HG03575 (cell line): Measurements from ENCODE around the gene TNFAIP2.

ENCODE experiments used
- ATAC-seq: cut with Tn5 transposase; IDR thresholded peaks from one replicate; pipeline ENCODE4 v1.9.1; 2021; ENCODE audit not compliant: unreplicated experiment, insufficient number of reproducible peaks, low FRiP score; ENCODE audit errors: extremely low read depth

TNFAIP2 gene

DNA sequence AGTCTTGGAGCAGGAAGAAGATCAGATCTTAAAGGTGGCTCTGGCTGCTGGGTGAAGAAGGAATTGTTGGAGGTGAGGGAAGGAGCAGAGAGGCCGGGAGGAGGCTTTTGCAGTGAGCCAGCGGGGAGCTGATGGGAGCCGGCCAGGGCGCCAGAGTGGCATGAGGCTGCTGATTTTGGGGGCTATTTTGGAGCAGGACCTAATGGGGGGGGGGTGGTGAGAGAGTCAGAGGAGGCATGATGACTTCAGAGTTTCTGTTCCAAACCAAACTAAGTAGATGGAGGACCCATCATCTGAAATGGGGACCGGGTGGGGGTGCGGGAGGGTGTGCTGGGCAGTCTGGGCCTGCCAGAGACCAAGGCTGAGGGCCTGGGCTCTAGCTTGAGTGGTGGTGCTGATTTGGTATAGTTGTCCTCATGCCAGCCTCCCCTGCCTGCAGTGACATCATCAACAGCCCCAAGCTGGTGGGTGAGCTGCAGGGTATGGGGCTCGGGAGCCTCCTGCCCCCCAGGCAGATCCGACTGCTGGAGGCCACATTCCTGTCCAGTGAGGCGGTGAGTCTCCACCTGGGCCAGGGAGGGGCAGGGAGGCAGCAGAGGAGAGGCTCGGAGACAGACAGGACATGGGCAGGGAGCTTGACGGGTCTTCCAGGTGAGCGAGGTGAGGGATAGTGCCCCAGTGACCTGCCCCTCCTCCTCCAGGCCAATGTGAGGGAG is 6.2 kb downstream of the TNFAIP2 start:
- ATAC-seq: no peak

DNA sequence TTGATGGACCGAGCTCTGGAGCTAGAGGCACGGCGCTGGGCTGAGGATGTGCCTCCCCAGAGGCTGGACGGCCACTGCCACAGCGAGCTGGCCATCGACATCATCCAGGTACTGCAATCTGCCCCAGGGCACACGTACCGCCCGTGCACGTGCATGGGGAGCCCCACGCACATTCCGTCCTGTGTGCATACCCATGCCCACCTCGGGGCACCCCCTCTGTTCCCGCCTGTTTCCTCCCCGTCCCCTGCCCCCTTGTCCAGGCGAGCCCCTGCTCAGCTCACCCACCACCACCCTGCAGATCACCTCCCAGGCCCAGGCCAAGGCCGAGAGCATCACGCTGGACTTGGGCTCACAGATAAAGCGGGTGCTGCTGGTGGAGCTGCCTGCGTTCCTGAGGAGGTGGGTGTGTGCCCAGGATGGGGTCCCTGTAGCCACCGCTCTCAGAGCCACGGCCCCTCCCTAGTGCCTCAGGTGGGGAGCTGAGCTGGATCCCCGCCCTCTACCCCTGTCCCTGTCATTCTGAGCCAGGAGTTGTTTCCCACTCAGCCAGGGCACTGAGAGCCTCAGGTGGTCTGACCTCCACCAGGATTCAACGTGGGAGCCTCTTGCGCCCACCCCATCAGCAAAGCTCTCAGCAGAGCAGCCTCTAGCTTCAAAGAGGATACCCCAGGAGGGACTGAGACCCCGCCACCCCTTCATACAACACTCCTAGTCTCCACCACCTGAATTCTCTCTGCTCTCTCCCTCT is 6.9 kb downstream of the TNFAIP2 start:
- ATAC-seq: no peak

DNA sequence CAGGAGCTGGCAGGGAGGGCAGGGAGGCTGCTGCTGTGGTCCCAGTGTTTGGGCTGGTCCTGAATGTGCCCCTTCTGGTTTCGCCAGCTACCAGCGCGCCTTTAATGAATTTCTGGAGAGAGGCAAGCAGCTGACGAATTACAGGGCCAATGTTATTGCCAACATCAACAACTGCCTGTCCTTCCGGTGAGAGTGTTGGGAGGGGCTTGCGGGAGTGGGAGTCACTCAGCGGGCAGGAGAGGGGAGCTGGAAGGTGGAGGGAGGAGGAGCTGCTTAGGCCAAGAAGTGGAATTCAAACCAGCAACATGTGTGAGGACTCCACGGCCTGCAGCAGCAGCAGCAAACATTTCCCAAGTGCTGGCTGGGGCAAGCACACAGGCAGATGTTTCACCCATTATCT is 7.7 kb downstream of the TNFAIP2 start:
- ATAC-seq: no peak

DNA sequence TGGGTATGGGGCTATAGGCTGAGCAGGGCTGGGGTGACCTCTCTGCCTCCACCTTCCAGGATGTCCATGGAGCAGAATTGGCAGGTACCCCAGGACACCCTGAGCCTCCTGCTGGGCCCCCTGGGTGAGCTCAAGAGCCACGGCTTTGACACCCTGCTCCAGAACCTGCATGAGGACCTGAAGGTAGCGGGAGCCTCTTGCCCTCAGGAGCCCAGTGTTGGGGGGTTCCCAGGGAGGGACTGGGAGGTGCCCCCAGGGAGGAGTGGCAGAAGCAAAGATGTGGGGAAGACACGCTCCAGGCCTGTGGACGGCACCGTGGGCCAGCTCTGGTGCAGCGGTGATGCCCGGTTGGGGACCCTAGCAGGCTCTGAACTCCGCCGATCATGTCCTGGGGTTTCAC is 8.3 kb downstream of the TNFAIP2 start:
- ATAC-seq: no peak

DNA sequence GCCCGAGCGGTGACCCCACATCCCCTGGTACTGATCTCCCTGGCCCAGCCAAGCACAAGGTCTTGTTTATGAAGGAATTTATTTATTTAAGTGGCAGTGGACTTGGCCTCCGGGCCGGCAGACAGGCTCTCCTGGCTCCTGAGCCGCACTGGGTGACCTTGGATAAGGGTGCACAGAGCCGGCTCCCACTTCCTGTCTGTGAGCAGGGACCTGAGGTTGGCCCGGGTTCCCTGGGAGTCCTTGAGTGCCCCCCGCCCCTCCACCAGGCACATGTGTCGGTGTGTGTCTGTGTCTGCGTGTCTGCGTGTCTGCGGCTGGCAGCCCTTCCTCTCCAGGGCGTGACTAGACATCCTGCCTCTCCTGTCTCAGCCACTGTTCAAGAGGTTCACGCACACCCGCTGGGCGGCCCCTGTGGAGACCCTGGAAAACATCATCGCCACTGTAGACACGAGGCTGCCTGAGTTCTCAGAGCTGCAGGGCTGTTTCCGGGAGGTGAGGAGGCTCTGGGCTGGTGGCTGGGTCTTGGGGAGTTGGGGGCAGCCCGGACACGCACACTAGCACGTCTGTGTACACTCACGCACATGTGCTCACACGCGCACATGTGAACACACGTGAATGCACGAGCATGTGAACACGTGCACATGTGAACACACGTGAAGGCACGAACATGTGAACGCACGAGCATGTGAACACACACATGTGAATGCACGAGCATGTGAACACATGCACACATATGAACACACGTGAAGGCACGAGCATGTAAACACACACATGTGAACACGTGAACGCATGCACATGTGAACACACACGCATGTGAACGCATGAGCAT is 9.3 kb downstream of the TNFAIP2 start:
- no peak for ATAC-seq

DNA sequence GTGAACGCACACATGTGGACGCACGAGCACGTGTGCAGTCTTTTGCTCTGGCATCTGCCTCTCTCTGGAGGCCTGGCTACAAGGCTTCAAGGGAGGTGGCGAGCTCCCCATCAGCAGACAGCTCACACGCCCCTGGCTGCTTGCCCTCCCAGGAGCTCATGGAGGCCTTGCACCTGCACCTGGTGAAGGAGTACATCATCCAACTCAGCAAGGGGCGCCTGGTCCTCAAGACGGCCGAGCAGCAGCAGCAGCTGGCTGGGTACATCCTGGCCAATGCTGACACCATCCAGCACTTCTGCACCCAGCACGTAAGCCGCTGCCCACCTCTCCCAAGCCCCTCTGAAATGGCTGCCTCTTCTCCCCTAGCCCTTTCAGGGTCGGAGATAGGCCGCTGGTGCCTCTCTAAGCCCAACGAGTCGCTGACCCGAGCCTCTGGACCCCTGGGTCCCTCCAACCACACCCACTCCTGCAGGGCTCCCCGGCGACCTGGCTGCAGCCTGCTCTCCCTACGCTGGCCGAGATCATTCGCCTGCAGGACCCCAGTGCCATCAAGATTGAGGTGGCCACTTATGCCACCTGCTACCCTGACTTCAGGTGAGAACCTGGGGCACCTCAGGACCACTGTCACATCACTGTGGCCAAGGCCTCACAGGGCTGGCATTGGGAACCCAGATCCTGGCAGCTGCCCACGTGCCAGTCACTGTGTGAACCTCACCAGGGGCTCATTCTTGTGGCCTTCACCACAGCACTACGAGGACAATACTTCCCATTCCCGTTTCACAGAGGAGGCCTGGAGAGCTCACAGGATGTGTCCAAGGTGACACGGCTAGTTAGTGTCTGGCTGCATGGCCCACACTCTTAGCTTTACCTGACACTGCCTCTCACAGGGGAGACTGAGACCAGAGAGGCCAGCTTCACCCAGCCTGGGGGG is 10.2 kb downstream of the TNFAIP2 start:
- ATAC-seq: no peak

DNA sequence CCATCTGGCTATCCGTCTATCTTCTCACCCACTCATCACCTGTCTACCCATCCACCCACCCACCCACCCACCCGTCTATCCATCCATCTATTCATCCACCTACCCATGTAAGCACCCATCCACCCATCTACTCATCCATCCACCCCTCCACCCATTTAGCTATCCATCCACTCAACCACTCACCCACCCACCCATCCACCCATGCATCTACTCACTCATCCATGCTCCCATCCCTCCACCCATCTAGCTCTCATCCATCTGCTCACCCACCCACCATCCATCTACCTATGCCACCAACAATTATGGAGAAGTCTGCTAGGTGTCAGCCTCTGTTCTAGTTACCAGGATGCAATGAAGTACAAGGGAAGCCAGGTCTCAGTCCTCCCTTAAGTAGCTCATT is 11.1 kb downstream of the TNFAIP2 start:
- no peak for ATAC-seq

DNA sequence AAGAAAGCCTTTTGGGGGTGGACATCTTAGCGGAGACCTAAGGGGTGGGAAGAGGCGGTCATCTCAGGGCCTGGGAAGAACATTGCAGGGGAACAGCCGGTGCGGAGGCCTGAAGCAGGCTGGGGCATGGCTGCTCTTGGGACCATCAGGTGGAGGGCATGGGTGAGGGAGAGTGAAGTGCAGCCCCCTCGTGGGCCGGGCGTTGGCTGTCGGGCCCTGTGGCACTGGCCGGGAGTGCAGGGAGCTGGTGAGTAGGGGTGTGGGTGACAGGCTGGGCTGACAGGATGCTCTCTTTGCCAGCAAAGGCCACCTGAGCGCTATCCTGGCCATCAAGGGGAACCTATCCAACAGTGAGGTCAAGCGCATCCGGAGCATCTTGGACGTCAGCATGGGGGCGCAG is 11.7 kb downstream of the TNFAIP2 start:
- ATAC-seq: no peak

DNA sequence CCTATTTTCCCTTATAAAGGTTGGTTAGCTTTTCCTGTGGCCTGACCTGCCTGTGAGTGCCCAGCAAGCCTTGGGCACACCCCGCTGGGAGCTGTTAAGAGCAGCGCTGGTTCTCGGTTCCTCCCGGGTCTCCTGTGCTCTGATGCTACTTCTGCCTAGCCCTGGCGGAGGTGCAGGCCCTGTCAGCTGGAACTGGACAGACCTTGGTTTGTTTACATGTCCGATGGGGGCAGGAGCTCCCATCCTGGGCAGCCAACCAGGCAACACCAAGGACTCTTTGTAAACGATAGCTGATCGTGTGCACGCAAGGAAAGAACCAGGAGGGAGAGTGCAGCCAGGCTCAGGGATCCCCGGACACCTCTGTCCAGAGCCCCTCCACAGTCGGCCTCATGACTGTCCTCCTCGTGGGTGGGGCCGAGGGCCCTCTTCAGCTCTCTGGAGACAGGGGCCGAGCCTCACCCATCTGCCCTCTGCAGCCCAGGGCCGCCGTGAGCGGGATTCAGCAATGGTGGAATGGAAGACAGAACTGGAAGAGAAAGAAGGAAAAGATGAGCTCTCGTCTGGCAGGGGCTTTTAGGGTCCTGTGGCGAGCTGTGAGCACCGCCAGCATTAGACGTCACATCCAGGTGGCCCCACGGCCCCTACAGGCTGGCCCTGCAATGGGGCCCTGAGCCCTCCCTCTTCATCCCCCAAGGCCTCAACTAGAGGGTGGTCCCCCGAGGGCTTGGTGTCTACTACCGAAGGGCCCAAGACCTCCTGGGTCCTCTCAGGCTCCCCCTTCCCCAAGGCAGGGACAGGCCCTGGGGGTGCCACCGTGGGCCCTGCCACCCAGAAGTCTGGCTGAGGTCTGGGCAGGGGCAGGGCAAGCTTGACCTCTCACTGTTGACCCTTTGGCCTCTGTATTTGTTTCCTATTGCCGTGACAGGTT is 12.3 kb downstream of the TNFAIP2 start:
- no peak for ATAC-seq

DNA sequence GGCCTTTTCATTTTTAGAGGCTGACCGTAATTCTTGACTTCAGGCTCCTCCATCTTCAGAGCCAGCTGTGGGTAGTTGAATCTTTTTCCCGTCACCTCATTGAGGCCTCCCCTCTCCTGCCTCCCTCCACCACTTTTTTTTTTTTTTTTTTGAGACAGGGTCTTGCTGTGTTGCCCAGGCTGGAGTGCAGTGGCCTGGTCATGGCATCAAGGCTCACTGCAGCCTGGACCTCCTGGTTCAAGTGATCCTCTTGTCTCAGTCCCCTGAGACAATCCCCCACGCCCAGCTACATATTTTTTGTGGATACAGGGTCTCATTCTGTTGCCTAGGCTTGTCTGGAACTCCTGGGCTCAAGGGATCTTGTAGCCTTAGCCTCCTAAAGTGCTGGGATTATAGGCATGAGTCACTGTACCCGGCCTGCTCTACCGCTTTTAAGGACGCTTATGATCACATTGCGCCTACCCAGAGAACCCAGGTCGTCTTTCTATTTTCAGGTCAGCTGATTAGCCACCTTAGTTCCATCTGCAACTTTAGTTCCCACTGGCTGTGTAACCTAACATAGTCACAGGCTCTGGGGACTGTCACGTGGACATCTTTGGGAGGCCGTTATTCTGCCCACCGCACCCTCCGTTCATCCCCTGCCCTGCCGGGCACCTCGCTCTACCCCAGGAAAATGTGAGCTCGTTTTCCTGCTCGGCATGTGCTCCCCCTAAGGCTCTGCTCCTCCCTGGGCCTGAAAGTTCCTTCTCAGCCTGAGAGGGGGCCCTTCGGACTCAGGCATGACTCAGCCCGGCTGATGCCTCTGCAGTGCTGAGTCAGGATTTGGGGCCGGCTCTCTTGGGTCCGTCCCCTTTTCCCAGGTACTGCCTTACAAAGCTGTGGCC is 13.4 kb downstream of the TNFAIP2 start:
- ATAC-seq: no peak

DNA sequence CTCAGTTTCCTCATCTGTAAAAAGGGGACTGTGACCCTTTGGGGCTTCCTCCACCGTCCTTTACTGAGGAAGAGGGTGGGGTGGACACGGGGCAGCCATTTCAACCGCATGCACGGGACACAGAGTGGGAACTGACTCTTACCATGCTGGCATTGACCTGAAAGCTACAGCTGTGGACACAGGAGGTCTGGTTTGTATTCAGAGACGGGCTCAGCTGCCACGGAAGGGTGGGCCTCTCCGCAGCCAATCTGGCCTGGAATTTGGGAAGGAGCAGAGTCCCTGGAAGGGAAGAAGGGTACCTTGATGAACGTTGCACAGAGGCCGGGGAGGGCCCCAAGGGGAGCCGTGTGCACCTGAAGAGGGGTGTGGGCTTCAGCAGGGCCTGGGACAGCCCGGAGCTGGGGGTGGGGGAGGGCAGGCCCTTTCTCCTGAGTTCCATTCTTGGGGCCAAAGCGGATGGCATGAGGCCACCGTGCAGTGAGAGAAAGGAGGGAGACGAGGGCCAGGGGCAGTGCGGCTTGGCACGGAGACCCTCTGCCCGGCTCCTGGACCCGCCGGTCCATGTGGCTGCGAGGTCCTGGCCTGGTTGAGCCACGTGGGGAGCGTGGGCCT is 14.5 kb downstream of the TNFAIP2 start:
- no peak for ATAC-seq

DNA sequence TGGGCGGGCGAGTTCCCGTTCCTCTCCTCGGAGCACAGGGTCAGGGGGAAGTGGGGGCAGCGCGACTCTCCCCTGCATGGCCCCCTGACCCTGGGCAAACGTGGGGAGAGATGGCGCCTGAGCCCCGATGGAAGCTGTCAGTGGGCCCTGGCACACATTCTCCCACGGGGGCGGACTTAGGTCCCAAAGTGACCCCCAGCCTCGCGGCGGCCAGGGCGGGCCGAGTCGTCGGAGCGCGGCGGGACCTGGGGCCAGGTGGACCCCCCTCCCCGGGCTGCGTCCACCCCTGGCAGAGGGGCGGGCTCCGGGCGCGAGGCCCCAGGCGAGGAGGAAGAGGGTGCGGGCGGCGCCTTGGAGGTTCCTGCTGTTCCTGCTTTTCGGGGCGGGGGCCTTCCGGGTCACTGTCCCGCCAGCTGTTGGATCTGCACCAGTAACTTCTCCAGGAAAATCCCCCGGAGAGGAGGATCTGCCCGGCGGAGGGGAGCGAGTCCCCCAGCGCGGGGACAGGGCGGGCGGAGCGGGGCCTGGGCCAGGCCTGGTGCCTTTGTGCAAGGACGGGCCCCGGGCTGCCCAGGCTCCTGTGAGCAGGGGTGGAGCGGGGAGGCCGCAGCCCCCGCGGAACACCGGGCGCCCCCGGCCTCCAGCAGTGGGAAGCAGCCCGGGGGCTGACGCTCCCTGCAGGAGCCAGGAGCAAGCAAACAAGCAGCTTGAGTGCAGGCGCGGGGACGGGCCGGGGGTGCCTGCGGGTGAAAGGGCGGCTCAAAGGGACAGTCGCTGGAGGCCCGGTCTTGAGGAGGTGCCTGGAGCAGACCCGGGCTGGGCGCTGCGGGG is 15.3 kb downstream of the TNFAIP2 start:
- no peak for ATAC-seq

DNA sequence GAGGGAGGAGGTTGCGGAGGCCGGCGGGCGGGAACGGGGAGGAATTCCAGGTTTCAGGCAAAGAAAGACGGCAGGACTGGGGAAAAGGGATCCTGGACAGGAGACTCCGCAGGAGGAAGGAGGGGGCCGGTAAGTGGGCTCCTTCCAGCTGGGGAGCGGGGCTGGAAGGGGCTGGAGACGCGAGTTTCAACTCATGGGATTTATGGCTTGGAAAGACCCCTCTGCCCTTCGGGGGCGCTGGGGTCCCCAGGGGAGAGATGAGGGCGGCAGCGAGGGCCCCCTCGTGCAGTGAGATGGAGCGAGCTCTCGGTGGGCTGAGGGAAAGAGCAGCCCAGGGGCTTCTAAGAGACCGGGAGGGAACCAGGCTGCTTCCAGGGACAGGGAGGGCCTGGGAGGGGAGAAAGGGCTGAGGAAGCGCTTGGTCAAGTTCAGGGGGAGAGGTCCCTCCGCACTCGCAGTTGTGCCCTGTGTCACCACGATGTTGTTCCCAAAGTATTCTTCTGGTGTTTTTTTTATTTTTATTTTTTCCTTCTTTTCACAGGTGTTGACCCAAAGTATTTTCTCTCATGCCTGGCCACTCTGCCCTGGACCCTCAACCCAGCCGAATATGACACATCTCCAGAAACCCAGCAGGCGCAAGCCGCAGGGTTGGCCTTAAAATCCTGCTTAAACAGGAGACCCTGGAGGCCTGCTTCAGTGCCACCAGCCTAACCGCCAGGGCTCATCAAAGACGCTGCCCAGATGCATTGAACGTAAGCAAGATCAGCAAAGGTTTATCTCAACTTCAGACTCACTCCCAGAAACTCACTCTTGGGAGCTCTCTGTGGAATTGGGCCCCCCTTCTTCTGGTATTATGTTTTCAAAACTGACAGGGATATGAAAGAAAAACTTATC is 16.1 kb downstream of the TNFAIP2 start:
- ATAC-seq: no peak

DNA sequence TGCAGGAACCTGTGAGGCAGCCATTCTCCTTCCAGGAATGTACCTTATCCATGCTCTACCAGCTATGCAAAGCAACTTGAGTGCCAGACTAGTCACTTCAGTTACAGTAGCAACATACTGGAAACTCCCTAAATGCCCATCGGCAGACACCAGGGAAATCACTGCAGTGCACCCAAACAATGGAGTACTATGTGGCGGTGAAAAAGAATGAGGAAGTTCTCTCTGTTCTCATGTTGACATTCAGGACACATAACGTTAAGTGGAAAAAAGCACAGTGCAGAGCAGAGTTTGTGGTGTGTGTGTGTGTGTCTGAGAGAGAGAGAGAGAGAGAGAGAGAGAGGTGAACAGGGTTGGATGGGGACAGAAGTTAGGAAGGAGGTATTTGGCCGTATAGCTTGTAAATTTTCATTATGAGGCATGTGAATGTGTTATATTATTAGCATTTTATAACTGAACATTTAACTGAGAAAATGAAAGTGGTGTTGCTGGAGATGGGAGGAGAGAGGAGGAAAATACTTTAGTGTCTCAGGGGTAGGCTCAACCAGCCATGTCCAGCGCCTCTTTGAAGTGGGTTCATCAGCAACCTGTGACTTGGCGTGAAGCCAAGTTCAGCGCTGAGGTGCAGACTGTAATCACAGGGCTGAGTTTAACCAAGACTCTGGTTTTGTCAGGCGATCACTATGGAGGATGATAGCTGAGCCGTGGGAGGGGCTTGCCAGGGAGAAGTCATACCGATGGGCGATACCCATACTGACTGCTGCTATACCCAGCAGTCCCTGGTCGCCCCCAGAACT is 17.3 kb downstream of the TNFAIP2 start:
- ATAC-seq: no peak
